ENCODE measurements around the gene CEACAM16.
A peak's percentile ranks its signal among the peaks of the same experiment; 100 is the strongest.

The CEACAM16 gene

DNA sequence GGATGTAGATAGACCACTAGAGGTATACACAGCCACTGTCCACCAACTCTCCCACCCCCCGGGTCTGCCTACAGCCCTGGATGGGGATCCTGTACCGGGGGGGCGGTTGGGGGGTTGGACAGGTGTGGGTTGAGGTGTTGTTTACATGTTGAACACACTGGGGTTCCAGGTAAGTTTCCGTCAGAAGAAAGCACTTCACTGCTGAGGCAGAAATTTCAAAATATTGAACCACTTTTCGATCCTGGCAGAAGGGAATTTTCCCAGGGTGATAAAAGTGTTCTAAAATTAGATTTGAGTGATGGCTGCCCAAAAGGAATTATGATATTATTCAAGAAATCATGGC lies 6.6 kb upstream of the CEACAM16 start:
- Histone ChIP-seq H3K9ac (ENCODE audit: low read length) (no peak overlapping the region), H3K27ac (ENCODE audit: low read length) (no peak overlapping the region), H3K27me3 (ENCODE audit: low read depth, low read length) (peaks cover 67% of the 10 kb centered on the region), H3K4me1 (ENCODE audit: low read length) (peaks cover 17% of the 10 kb centered on the region), H4K20me1 (ENCODE audit: insufficient read depth, low read length) (peaks cover 12% of the 10 kb centered on the region; the same call in 1 of the 2 replicates), H3K36me3 (replicated peaks; ENCODE audit: low read depth, low read length) (no peaks in the 10 kb centered on the region), H3K4me2 (ENCODE audit: low read length) (peak overlapping the region; percentile 94), H3K4me3 (ENCODE audit: low read length) (peak overlapping the region; percentile 71), H3K9me3 (ENCODE audit: insufficient read depth, low read length) (no peaks in the 10 kb centered on the region), H2AFZ (ENCODE audit: low read depth, low read length) (no peak overlapping the region), H3K79me2 (ENCODE audit: low read length) (no peaks in the 10 kb centered on the region)
- TF ChIP-seq, protein P1, sequence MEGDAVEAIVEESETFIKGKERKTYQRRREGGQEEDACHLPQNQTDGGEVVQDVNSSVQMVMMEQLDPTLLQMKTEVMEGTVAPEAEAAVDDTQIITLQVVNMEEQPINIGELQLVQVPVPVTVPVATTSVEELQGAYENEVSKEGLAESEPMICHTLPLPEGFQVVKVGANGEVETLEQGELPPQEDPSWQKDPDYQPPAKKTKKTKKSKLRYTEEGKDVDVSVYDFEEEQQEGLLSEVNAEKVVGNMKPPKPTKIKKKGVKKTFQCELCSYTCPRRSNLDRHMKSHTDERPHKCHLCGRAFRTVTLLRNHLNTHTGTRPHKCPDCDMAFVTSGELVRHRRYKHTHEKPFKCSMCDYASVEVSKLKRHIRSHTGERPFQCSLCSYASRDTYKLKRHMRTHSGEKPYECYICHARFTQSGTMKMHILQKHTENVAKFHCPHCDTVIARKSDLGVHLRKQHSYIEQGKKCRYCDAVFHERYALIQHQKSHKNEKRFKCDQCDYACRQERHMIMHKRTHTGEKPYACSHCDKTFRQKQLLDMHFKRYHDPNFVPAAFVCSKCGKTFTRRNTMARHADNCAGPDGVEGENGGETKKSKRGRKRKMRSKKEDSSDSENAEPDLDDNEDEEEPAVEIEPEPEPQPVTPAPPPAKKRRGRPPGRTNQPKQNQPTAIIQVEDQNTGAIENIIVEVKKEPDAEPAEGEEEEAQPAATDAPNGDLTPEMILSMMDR (IDR thresholded peaks at IDR 0.05; ENCODE audit: low read depth, low read length): no peak

DNA sequence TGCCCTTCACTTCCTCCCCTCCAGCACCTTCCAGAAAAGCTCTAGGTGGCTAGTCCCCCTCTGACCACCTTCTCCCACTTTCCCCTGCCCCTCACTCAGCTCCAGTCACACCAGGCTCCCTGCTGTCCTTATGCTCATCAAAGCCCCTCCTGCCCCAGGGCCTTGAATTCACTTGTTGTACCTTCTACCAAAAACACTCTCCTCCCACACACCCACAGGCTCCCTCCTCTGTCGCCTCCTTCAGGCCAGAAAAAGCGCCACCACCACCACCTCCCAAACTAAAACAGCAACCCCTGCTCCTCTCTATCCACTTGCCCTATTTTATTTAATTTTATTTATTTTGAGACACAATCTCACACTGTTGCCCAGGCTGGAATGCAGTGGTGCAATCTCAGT lies 4.8 kb upstream of the CEACAM16 start:
- no peak for TF ChIP-seq EZH2phosphoT487 (IDR thresholded peaks at IDR 0.05; ENCODE audit: low read depth)
- TF ChIP-seq, protein P1 (IDR thresholded peaks at IDR 0.05; ENCODE audit: low read depth, low read length): peak; percentile 44
- Histone ChIP-seq H3K79me2 (ENCODE audit: low read length) (no peaks in the 10 kb centered on the region), H4K20me1 (ENCODE audit: insufficient read depth, low read length) (peaks cover 12% of the 10 kb centered on the region; the same call in 1 of the 2 replicates), H3K9me3 (ENCODE audit: insufficient read depth, low read length) (no peaks in the 10 kb centered on the region), H3K4me2 (ENCODE audit: low read length) (no peak overlapping the region), H3K27ac (ENCODE audit: low read length) (no peak overlapping the region), H3K27me3 (ENCODE audit: low read depth, low read length) (peaks cover 70% of the 10 kb centered on the region), H3K4me1 (ENCODE audit: low read length) (peaks cover 17% of the 10 kb centered on the region), H3K4me3 (ENCODE audit: low read length) (no peak overlapping the region), H3K36me3 (replicated peaks; ENCODE audit: low read depth, low read length) (no peaks in the 10 kb centered on the region), H2AFZ (ENCODE audit: low read depth, low read length) (no peak overlapping the region), H3K9ac (ENCODE audit: low read length) (no peak overlapping the region)

- Histone ChIP-seq H4K20me1 (ENCODE audit: insufficient read depth, low read length) (peaks cover 8% of the 10 kb centered on the region; the same call in 1 of the 2 replicates), H3K27me3 (ENCODE audit: low read depth, low read length) (peaks cover 64% of the 10 kb centered on the region), H2AFZ (ENCODE audit: low read depth, low read length) (no peak overlapping the region), H3K9me3 (ENCODE audit: insufficient read depth, low read length) (no peaks in the 10 kb centered on the region), H3K4me3 (ENCODE audit: low read length) (no peak overlapping the region), H3K36me3 (replicated peaks; ENCODE audit: low read depth, low read length) (no peaks in the 10 kb centered on the region), H3K4me1 (ENCODE audit: low read length) (peaks cover 8% of the 10 kb centered on the region), H3K79me2 (ENCODE audit: low read length) (no peaks in the 10 kb centered on the region), H3K27ac (ENCODE audit: low read length) (no peak overlapping the region), H3K4me2 (ENCODE audit: low read length) (no peak overlapping the region), H3K9ac (ENCODE audit: low read length) (no peak overlapping the region)
- no peak for TF ChIP-seq EZH2phosphoT487 (IDR thresholded peaks at IDR 0.05; ENCODE audit: low read depth)
- TF ChIP-seq, protein P1 (IDR thresholded peaks at IDR 0.05; ENCODE audit: low read depth, low read length): no peak
Observed at GRCh38 chr19:44696939-44697669, 1.8 kb upstream of the CEACAM16 start.

- no peak for TF ChIP-seq EZH2phosphoT487 (IDR thresholded peaks at IDR 0.05; ENCODE audit: low read depth)
- TF ChIP-seq, protein P1 (IDR thresholded peaks at IDR 0.05; ENCODE audit: low read depth, low read length): no peak
- H3K27ac ChIP-seq (ENCODE audit: low read length): no peak overlapping the region
- H3K9me3 ChIP-seq (ENCODE audit: insufficient read depth, low read length): no peaks in the 10 kb centered on the region
Observed at GRCh38 chr19:44697670-44698034, 1.3 kb upstream of the CEACAM16 start.

More at GRCh38 chr19:44697670-44698034, 1.3 kb upstream of the CEACAM16 start:
- H3K79me2 ChIP-seq (ENCODE audit: low read length): no peaks in the 10 kb centered on the region
- no peaks in the 10 kb centered on the region for H3K36me3 ChIP-seq (replicated peaks; ENCODE audit: low read depth, low read length)
- H3K4me3 ChIP-seq (ENCODE audit: low read length): no peak overlapping the region
- H4K20me1 ChIP-seq (ENCODE audit: insufficient read depth, low read length): peaks cover 4% of the 10 kb centered on the region; the same call in 1 of the 2 replicates
- H3K4me2 ChIP-seq (ENCODE audit: low read length): no peak overlapping the region
- no peak overlapping the region for H3K9ac ChIP-seq (ENCODE audit: low read length)
- H3K4me1 ChIP-seq (ENCODE audit: low read length): peaks cover 3% of the 10 kb centered on the region
- peaks cover 61% of the 10 kb centered on the region for H3K27me3 ChIP-seq (ENCODE audit: low read depth, low read length)
- no peak overlapping the region for H2AFZ ChIP-seq (ENCODE audit: low read depth, low read length)
